Measurements from ENCODE around the gene SLC22A7.

SLC22A7 gene

DNA sequence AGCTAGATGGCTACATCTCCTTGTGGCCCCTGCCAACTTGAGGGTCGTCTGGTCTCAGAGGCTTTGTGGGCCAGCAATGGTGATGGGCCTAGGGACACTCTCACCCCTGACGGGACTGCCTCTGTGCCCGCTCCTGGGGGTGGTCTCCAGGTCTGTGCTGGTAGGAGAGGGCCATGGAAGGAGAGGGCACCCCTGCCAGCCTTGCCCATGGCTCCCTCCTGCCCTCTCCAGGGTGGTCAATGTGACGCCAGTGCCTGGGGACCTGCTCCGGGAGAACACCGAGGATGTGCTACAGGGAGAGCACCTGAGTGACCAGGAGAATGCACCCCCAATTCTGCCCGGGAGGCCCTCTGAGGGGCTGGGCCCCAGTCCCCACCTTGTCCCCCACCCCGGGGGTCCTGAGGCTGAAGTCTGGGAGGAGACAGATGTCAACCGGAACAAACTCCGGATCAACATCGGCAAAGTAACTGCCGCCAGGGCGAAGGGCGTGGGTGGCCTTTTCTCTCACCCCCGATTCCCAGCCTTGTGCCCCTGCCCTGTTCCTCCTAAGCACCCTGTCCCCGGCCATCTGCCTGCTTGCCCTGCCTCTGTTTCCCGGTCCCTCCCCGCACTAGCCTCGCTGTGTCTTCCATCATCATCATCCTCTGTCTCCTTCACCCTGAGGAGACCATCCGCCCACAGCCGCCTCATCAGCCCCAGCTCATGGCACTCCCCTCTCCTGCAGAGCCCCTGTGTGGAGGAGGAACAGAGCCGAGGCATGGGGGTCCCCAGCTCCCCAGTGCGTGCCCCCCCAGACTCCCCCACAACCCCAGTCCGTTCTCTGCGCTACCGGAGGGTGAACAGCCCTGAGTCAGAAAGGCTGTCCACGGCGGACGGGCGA is 39.0 kb upstream of the SLC22A7 start:
- H3K4me3 ChIP-seq (ENCODE audit: low read depth, low read length) = no peak overlapping the region
- H3K36me3 ChIP-seq = no peaks in the 10 kb centered on the region
- H3K4me1 ChIP-seq = no peaks in the 10 kb centered on the region
- no peak for DNase-seq
- no peaks in the 10 kb centered on the region for H3K27me3 ChIP-seq
- H3K9me3 ChIP-seq = no peaks in the 10 kb centered on the region
- TF ChIP-seq, protein P1, sequence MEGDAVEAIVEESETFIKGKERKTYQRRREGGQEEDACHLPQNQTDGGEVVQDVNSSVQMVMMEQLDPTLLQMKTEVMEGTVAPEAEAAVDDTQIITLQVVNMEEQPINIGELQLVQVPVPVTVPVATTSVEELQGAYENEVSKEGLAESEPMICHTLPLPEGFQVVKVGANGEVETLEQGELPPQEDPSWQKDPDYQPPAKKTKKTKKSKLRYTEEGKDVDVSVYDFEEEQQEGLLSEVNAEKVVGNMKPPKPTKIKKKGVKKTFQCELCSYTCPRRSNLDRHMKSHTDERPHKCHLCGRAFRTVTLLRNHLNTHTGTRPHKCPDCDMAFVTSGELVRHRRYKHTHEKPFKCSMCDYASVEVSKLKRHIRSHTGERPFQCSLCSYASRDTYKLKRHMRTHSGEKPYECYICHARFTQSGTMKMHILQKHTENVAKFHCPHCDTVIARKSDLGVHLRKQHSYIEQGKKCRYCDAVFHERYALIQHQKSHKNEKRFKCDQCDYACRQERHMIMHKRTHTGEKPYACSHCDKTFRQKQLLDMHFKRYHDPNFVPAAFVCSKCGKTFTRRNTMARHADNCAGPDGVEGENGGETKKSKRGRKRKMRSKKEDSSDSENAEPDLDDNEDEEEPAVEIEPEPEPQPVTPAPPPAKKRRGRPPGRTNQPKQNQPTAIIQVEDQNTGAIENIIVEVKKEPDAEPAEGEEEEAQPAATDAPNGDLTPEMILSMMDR (IDR thresholded peaks at IDR 0.05; ENCODE audit: low read depth, low read length) = no peak

DNA sequence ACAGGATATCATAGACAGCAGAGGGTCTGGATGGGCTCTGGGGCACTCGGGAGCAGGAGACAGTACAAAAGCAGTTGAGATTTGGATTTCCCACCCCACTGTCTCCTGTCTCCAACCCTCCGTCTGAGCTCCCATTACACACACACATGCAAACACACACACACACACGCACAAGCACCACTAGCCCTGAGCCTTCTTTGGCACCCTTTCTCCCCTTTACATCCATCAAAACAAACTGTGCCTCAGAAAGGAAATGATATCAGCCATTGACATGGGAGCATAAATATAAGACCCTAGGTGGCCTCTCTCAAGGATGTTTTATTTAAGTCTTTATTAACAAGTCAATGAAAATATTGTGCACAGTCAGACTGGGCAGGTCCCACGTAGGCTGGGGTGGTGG is 37.3 kb upstream of the SLC22A7 start:
- no peaks in the 10 kb centered on the region for H3K4me1 ChIP-seq
- H3K4me3 ChIP-seq (ENCODE audit: low read depth, low read length) = no peak overlapping the region
- H3K27me3 ChIP-seq = no peaks in the 10 kb centered on the region
- no peaks in the 10 kb centered on the region for H3K9me3 ChIP-seq
- no peaks in the 10 kb centered on the region for H3K36me3 ChIP-seq
- TF ChIP-seq, protein P1 (IDR thresholded peaks at IDR 0.05; ENCODE audit: low read depth, low read length) = no peak
- DNase-seq = no peak

DNA sequence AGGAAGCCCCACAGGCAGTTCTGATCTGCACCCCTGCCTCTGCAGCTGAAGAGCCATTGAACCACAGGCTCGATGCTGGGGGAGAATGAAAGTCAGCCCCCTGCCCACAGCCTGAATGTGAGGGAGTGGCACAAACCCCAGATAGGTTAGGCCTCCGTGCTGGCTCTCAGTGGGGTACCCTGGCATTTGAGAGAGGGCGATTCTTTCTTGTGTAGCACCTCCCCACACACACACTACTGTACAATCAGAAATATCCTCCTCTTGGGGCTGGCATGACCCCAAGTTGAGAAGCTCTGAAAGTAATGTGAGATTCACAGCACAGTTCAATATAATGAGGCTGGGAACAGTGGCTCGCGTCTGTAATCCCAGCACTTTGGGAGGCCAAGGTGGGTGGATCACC is 36.9 kb upstream of the SLC22A7 start:
- TF ChIP-seq, protein P1 (IDR thresholded peaks at IDR 0.05; ENCODE audit: low read depth, low read length) = no peak

DNA sequence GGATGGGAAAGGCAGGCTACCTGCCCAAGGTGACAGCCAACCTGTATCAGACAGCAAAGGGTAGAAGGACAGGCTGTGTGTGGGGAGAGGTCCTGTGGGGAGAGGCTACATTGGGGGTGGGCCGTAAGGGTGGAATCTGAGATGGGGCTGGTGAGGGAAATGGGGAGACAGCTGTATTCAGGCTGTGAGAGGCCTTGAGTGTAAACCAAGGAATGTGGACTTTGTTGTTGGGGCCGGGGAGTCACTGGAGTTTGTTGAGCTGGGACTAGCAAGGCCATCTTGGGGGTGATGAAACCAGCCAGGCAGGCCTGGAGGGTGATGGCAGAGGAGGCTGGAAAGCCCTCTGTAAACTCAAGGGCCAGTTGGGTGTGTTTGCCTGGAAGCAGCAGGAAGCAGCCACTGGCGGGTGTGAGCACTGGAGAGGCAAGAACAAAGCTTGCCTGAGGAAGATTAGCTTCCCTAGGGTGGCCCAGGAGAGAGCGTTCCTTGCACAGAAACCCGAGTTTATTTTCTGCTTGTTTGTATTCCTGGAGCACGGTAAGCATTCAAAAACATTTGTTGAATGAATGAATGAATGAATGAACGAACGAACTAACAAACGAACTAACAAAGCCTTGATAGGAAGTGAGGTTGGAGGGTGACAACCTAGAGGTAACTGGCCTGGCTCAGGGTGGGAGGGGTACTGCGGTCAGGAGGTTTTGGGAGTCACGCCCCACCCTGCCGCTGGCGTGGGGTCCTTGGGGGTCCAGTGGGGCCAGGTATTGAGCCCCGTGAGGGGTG is 35.9 kb upstream of the SLC22A7 start:
- Histone ChIP-seq H3K4me3 (ENCODE audit: low read depth, low read length) (no peak overlapping the region), H3K36me3 (no peaks in the 10 kb centered on the region), H3K4me1 (no peaks in the 10 kb centered on the region), H3K27me3 (no peaks in the 10 kb centered on the region), H3K9me3 (no peaks in the 10 kb centered on the region)
- TF ChIP-seq, protein P1 (IDR thresholded peaks at IDR 0.05; ENCODE audit: low read depth, low read length) = no peak
- no peak for DNase-seq

More for the DNA sequence above, 36.9 kb upstream of the SLC22A7 start:
- no peaks in the 10 kb centered on the region for H3K36me3 ChIP-seq
- no peak for DNase-seq
- H3K4me1 ChIP-seq = no peaks in the 10 kb centered on the region
- no peaks in the 10 kb centered on the region for H3K9me3 ChIP-seq
- H3K4me3 ChIP-seq (ENCODE audit: low read depth, low read length) = no peak overlapping the region
- no peaks in the 10 kb centered on the region for H3K27me3 ChIP-seq

DNA sequence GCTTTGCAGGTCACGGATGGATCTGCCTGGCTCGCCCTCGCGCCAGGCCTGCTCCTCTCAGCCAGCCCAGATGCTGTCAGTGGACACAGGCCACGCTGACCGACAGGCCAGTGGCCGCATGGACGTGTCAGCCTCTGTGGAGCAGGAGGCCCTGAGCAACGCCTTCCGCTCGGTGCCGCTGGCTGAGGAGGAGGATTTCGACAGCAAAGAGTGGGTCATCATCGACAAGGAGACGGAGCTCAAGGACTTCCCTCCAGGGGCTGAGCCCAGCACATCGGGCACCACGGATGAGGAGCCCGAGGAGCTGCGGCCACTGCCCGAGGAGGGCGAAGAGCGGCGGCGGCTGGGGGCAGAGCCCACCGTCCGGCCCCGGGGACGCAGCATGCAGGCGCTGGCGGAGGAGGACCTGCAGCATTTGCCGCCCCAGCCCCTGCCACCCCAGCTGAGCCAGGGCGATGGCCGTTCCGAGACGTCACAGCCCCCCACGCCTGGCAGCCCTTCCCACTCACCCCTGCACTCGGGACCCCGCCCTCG is 35.2 kb upstream of the SLC22A7 start:
- Histone ChIP-seq H3K36me3 (no peaks in the 10 kb centered on the region), H3K9me3 (no peaks in the 10 kb centered on the region), H3K27me3 (no peaks in the 10 kb centered on the region), H3K4me3 (ENCODE audit: low read depth, low read length) (no peak overlapping the region), H3K4me1 (peaks cover under 1% of the 10 kb centered on the region; the same call in 1 of the 2 replicates)
- TF ChIP-seq, protein P1 (IDR thresholded peaks at IDR 0.05; ENCODE audit: low read depth, low read length) = no peak
- no peak for DNase-seq

Data from BE2C (cell line).